Nephron progenitor cell (in vitro differentiated cells): ENCODE data around the gene RPS21.

Source experiments
- DNase-seq: peaks from one replicate; pipeline ENCODE4 v3.0.0; 2021
- H3K27ac Mint-ChIP-seq: 2 replicates; pipeline ENCODE4 v1.8.0; 2021; ENCODE audit warnings: mild to moderate bottlenecking, moderate library complexity, mixed read lengths
- H3K27me3 Mint-ChIP-seq: 2 replicates; pipeline ENCODE4 v1.8.0; 2021; ENCODE audit warnings: mild to moderate bottlenecking, low read depth, mixed read lengths; ENCODE audit not compliant: poor library complexity
- H3K36me3 Mint-ChIP-seq: 2 replicates; pipeline ENCODE4 v1.8.0; 2021; ENCODE audit warnings: low read depth, mixed read lengths
- H3K4me1 Mint-ChIP-seq: 2 replicates; pipeline ENCODE4 v1.8.0; 2021; ENCODE audit warnings: mixed read lengths
- H3K4me3 Mint-ChIP-seq: 2 replicates; pipeline ENCODE4 v1.8.0; 2021; ENCODE audit warnings: mild to moderate bottlenecking, moderate library complexity, mixed read lengths
- H3K9me3 Mint-ChIP-seq: 2 replicates; pipeline ENCODE4 v1.8.0; 2021; ENCODE audit warnings: mild to moderate bottlenecking, moderate library complexity, mixed read lengths
- TF ChIP-seq, protein P1 (sequence below): fragments of 200-600 bp; sonication (generic); IDR thresholded peaks from 2 replicates; pipeline ENCODE4 v1.5.0; 2021; ENCODE audit warnings: antibody characterized with exemption

The RPS21 gene

DNA sequence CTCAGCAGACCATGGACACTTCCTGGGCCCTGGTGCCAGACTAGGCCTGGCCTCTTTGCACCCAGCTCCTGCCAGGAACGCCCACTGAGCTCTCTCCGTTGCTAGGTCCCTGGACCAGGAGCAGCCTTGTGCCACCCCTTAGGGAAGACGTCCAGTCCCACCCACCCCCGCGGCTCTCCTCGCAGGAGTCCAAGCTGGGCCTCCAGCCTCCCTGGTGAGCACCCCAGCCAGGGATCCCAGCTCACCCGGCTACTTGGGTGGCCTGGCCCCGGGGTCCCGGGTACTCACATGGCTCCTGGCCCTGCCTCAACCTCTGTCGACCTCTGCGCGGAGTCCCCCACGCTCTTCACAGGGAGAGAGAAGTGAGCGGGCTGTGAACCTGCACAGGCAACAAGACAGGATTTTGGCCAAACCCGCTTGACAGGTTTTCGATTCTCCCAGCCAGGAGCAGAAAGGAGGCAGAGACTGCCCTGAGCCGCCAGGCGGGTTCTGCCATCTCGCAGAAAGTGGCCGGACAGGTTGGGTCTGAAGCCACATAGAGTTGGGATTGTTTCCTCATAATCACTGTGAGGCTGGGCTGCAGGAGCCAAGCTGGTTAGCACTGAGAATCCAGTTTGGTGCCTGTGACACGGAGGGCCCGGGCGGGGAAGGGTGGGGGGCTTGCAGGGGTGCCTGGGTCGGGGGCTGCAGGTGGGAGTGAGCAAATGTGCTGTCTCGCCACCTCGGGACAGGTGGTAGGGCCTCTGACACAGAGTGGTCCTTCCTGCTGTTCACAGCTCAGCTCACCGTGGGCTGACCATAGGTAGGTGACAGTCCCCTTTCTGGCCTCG lies 40.5 kb downstream of the RPS21 start, which contains the start of gene RBBP8NL:
TSS of gene RBBP8NL (minus strand) at position 368 of the 830 bp plus-strand sequence. CDS start 7,892 bp downstream, outside the sequence.
- peaks cover 15% of the 10 kb centered on the region for H3K27me3 Mint-ChIP-seq
- TF ChIP-seq, protein P1, sequence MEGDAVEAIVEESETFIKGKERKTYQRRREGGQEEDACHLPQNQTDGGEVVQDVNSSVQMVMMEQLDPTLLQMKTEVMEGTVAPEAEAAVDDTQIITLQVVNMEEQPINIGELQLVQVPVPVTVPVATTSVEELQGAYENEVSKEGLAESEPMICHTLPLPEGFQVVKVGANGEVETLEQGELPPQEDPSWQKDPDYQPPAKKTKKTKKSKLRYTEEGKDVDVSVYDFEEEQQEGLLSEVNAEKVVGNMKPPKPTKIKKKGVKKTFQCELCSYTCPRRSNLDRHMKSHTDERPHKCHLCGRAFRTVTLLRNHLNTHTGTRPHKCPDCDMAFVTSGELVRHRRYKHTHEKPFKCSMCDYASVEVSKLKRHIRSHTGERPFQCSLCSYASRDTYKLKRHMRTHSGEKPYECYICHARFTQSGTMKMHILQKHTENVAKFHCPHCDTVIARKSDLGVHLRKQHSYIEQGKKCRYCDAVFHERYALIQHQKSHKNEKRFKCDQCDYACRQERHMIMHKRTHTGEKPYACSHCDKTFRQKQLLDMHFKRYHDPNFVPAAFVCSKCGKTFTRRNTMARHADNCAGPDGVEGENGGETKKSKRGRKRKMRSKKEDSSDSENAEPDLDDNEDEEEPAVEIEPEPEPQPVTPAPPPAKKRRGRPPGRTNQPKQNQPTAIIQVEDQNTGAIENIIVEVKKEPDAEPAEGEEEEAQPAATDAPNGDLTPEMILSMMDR: no peak
- no peaks in the 10 kb centered on the region for H3K36me3 Mint-ChIP-seq
- H3K27ac Mint-ChIP-seq: peak within 1 kb of the TSS; percentile 32
- no peak for DNase-seq
- H3K4me3 Mint-ChIP-seq: no peak within 1 kb of the TSS
- peaks cover 58% of the 10 kb centered on the region for H3K4me1 Mint-ChIP-seq
- H3K9me3 Mint-ChIP-seq: no peaks in the 10 kb centered on the region

GRCh38 chr20:62428002-62428372 lies 41.1 kb downstream of the RPS21 start:
- Mint-ChIP-seq H3K27me3 (peaks cover 16% of the 10 kb centered on the region), H3K36me3 (no peaks in the 10 kb centered on the region), H3K4me1 (peaks cover 61% of the 10 kb centered on the region), H3K9me3 (no peaks in the 10 kb centered on the region), H3K4me3 (no peak overlapping the region), H3K27ac (no peak overlapping the region)
- TF ChIP-seq, protein P1: no peak
- no peak for DNase-seq

- no peak for DNase-seq
- Mint-ChIP-seq H3K27ac (peak overlapping the region; percentile 67), H3K27me3 (peaks cover 18% of the 10 kb centered on the region), H3K4me1 (peaks cover 65% of the 10 kb centered on the region), H3K4me3 (peak overlapping the region; percentile 45), H3K9me3 (no peaks in the 10 kb centered on the region), H3K36me3 (no peaks in the 10 kb centered on the region)
- TF ChIP-seq, protein P1: no peak
These were observed 41.7 kb downstream of the RPS21 start for GRCh38 chr20:62428396-62429295.

DNA sequence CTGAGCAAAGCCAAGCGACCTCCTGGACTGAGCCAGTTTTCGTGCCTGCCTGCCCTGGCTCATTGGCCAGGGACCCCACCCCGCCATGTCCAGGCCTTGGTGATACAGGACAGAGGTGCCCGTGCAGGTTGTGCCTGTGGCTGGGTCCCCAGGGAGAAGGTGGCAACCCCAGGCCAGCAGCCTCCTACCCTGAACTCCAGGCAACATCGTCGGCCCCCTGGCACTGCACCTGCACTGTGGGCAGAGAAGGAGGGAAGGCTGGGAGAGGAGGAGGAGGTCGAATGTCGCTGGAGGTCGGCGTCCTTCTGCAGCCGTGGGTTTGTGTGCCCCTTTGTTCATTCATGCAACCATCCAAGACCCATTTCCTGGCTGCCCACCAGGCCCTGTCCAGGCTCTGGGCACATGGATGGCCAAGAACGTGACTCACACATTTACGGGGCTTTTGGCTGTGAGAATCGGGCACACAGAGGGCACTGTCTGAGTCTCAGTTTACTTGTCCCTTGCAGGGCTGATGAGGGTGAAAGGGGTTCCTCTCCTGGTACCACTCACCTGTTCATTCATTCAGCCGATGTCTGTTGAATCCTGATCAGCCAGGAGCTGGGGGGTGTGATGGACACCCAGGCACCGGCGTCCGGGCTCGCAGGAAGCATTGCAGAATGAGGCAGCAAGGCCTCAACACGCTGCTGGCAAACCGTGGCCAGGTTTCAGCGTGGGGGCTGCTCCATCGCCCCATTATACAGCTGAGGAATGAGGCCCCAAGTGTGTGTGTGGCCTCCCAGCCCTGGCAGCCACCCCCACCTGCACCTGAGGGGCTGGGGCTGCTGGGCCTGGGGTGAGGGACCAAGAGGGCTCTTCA lies 42.8 kb downstream of the RPS21 start:
- TF ChIP-seq, protein P1: no peak
- H3K9me3 Mint-ChIP-seq: no peaks in the 10 kb centered on the region
- no peak overlapping the region for H3K27ac Mint-ChIP-seq

DNA sequence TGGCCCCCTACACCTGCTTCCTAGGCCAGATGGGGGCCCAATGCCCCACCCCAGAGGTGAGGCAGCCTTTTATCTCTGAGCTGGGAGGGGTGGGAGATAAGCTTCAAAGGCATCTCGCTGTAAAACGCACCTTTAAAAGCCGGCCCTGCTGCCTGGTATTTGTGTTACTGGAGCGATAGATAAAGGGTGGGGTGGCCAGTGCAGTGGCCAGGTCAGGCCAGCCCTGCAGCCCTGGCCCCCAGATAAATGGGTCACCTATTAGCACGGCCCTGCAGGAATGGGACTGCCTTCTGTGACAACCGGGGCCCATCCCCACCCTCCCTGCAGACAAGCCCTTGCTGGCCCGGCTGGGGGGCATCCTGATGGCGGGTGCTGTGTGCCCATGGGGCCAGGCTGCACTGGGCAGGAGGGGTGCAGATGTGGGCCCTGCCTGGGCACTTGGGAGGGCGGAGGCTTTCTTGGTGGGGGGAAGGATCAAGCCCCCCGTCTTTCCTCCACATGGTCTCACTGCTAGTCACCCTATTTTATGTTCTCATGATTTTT lies 43.5 kb downstream of the RPS21 start:
- DNase-seq: no peak
- Mint-ChIP-seq H3K9me3 (no peaks in the 10 kb centered on the region), H3K27ac (no peak overlapping the region), H3K36me3 (no peaks in the 10 kb centered on the region), H3K4me1 (peaks cover 70% of the 10 kb centered on the region), H3K27me3 (peaks cover 23% of the 10 kb centered on the region), H3K4me3 (no peak overlapping the region)
- TF ChIP-seq, protein P1: no peak

More for the DNA sequence above, 42.8 kb downstream of the RPS21 start:
- H3K27me3 Mint-ChIP-seq: peaks cover 18% of the 10 kb centered on the region
- no peak for DNase-seq
- no peak overlapping the region for H3K4me3 Mint-ChIP-seq
- H3K4me1 Mint-ChIP-seq: peaks cover 68% of the 10 kb centered on the region
- H3K36me3 Mint-ChIP-seq: no peaks in the 10 kb centered on the region
